Measurements from ENCODE around the gene PEAK1. TPM values are rescaled to one million over a fixed set of nuclear protein-coding genes. Genes with fewer than 3 reads are reported as not detected.

Gene PEAK1
- total and polyA plus RNA-seq, 2 experiments from 2014 or later, result 15.8 to 42.0 TPM

DNA sequence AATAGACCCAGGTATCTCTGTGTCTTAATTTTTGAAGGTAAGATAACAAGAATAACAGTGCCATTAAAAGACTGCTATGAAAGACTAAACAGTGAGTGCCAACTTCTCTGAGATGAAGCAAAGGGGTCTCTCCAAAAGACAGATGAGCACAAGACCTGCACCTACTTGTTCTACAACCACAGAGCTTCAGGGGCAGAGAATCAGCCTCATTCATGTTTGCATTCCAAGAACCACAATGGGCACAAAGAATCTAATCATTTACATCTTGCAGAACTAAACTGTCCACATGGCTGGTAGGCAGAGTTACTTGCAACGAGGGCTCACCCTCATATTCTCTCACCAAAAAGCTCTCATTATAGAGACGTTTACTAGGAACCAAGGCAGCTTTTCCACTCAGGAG lies 83.9 kb downstream of the PEAK1 start:
- no peak for TF ChIP-seq CTCF (IDR thresholded peaks at IDR 0.05; ENCODE audit: low read depth, low read length)
- no peak for DNase-seq (ENCODE audit: low read depth in 1 of 2, low spot score in 1 of 2)
- Histone ChIP-seq H3K4me1 (ENCODE audit: low read depth) (peaks cover 3% of the 10 kb centered on the region), H3K4me3 (no peak overlapping the region), H3K36me3 (no peaks in the 10 kb centered on the region), H3K27me3 (no peaks in the 10 kb centered on the region), H3K9me3 (ENCODE audit: low read depth) (no peaks in the 10 kb centered on the region), H3K27ac (no peak overlapping the region)

DNA sequence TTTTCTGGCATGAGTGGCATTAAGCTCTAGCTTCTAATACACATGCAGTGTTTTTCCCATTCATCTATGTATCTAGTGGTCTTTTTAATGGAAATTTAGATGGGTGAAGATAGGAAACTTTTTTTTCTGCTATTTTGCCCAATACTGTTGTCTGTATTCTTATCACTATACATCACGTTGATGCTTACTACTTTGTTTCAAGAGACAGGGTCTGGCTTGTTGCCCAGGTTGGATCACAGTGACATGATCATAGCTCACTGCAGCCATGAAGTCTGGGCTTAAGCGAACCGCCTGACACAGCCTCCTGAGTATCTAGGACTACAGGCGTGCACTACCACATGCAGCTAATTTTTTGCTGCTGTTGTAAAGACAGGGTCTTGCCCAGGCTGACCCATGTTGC lies 84.6 kb downstream of the PEAK1 start:
- H3K9me3 ChIP-seq (ENCODE audit: low read depth), result no peaks in the 10 kb centered on the region
- H3K36me3 ChIP-seq, result no peaks in the 10 kb centered on the region
- H3K4me3 ChIP-seq, result no peak overlapping the region
- H3K4me1 ChIP-seq (ENCODE audit: low read depth), result peaks cover 3% of the 10 kb centered on the region
- peak in 1 of 2 donors; percentile 39 for DNase-seq (ENCODE audit: low read depth in 1 of 2, low spot score in 1 of 2)
- no peak for TF ChIP-seq CTCF (IDR thresholded peaks at IDR 0.05; ENCODE audit: low read depth, low read length)
- H3K27ac ChIP-seq, result no peak overlapping the region
- H3K27me3 ChIP-seq, result no peaks in the 10 kb centered on the region

DNA sequence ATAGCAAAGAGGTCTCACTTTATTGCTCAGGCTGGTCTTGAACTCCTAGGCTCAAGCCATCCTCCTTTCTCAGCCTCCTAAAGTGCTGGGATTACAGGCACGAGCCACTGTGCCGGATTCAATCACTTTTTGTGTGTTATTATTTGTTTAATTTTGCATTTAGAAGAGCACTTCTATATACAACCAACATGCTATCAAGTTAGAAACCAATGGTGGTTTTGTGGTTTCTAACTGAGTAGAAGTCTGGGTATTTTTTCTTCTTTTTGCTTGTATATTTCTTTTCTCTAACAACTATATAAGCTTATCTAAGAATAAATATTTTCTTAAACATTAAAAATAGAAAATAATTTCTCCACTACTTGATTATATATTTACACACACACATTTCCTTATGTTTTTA lies 86.7 kb downstream of the PEAK1 start:
- no peak for TF ChIP-seq CTCF (IDR thresholded peaks at IDR 0.05; ENCODE audit: low read depth, low read length)
- H3K27ac ChIP-seq, result no peak overlapping the region
- no peaks in the 10 kb centered on the region for H3K27me3 ChIP-seq
- no peaks in the 10 kb centered on the region for H3K9me3 ChIP-seq (ENCODE audit: low read depth)
- no peaks in the 10 kb centered on the region for H3K36me3 ChIP-seq
- H3K4me1 ChIP-seq (ENCODE audit: low read depth), result peaks cover 3% of the 10 kb centered on the region
- no peak for DNase-seq (ENCODE audit: low read depth in 1 of 2, low spot score in 1 of 2)
- no peak overlapping the region for H3K4me3 ChIP-seq

DNA sequence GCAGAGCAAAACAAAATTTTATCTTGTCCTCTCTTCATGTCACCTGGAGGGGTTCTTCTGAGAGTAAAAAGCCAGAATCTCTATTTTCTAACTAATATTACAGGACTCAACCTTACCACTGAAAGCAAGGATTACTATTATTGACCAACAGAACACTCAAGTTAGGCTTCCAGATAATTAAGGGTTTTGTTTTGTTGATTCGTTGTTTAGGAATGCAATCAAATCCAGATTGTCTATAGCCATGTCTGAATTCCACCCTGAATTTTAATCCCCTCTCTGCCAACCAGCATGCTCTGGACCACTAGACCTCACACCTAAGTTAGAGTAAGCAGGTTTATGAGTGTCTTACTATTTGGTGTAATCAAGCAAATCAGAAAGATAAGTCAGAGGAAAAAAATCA lies 90.7 kb downstream of the PEAK1 start:
- Histone ChIP-seq H3K9me3 (ENCODE audit: low read depth) (no peaks in the 10 kb centered on the region), H3K27me3 (no peaks in the 10 kb centered on the region), H3K27ac (no peak overlapping the region), H3K4me3 (no peak overlapping the region), H3K36me3 (no peaks in the 10 kb centered on the region), H3K4me1 (ENCODE audit: low read depth) (peaks cover 5% of the 10 kb centered on the region)
- no peak for DNase-seq (ENCODE audit: low read depth in 1 of 2, low spot score in 1 of 2)
- TF ChIP-seq CTCF (IDR thresholded peaks at IDR 0.05; ENCODE audit: low read depth, low read length), result no peak

DNA sequence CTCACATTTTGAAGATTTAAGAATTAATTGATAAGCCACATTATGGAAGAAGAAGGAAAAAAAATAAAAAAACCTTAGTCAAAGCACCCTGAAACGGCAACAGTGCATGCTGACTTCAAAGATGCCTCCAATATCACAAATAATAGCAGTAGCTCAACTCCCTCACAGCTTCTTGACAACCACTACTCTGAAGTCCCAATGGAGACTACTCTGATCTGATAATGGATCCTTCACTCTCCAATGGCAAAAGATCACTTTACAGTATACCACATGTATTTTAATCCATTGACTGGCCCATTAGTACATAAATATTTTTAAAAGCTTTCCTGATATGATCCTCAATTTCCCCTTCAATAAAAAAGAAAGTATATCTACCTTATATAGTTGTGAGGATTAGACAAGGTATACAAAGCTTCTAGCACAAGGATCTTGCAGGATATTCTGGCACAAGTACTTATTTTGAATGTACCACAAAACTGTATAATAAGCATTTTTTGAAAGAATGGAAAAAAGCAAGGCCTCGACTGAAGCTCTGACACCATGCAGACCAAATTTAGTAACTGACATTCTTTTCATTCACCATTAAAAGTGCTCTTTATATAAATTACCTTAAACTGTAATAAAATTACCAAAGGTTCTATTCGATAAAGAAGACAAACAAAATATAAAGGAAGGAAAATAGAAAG lies 91.9 kb downstream of the PEAK1 start:
- no peaks in the 10 kb centered on the region for H3K36me3 ChIP-seq
- no peaks in the 10 kb centered on the region for H3K27me3 ChIP-seq
- no peak for TF ChIP-seq CTCF (IDR thresholded peaks at IDR 0.05; ENCODE audit: low read depth, low read length)
- no peak overlapping the region for H3K4me3 ChIP-seq
- H3K9me3 ChIP-seq (ENCODE audit: low read depth), result no peaks in the 10 kb centered on the region
- H3K4me1 ChIP-seq (ENCODE audit: low read depth), result peaks cover 5% of the 10 kb centered on the region
- no peak overlapping the region for H3K27ac ChIP-seq
- DNase-seq (ENCODE audit: low read depth in 1 of 2, low spot score in 1 of 2), result no peak

Measured in cardiac muscle cell (in vitro differentiated cells and primary cell).